ENCODE measurements around the gene DMAC2L.
"Not testable (repeated sequence)": the region's sequence is repeated elsewhere in the genome, so short reads cannot be mapped to it uniquely, and the experiment has no call there.

DMAC2L gene

DNA sequence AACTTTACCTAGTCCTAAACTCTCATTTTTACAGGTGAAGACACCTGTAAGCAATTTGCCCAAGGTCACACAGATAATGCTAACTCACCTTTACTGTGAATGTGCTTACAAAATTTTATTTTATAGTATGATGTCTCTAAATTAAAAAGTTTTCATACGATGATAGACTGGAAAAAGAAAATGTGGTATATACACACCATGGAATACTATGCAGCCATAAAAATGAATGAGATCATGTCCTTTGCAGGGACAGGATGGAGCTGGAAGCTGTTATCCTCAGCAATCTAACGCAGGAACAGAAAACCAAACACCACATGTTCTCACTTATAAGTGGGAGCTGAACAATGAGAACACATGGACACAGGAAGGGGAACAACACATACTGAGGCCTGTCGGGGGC lies 44.2 kb downstream of the DMAC2L start:
- DNase-seq (ENCODE audit: low spot score), result not testable (repeated sequence)

DNA sequence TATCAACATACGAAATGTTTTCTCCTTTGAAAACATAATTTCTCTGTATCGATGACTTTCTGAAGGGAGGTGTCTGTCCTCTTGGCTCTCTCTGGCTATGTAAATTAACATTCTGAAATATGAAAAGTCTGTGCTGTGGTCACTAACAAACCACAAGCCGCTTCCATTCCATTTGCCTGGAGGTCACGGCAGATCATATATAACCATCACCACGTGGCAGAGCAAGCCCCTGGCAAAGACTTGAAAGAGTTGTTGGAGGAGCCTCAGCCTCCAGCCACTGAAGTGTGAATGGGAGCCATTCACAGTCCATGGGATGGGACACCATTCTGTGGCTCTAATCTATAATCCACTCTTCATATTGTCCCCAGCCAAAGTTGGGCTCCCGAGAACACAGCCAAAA lies 45.0 kb downstream of the DMAC2L start:
- DNase-seq (ENCODE audit: low spot score), result no peak

GRCh38 chr14:50357753-50358395 lies 45.8 kb downstream of the DMAC2L start:
- no peak for DNase-seq (ENCODE audit: low spot score)

- no peak for DNase-seq (ENCODE audit: low spot score)
Observed at GRCh38 chr14:50359631-50360030, 47.5 kb downstream of the DMAC2L start.

DNA sequence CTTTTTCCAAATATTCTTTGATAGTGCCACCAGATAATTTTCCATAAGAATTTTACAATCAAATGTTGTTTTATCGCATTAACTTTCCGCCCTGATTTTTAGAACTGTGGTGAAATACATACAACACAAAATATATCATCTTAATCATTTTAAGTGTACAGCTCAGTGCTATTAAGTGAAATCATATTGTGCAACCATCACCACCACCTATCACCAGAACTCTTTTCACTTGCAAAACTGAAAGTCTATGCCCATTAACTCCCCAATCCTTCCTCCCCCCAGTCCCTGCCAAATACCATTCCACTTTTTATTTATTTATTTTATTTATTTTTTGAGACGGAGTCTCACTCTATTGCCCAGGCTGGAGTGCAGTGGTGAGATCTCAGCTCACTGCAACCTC lies 48.0 kb downstream of the DMAC2L start:
- DNase-seq (ENCODE audit: low spot score), result no peak

- no peak for DNase-seq (ENCODE audit: low spot score)
Observed at GRCh38 chr14:50360851-50361250, 48.7 kb downstream of the DMAC2L start.

DNA sequence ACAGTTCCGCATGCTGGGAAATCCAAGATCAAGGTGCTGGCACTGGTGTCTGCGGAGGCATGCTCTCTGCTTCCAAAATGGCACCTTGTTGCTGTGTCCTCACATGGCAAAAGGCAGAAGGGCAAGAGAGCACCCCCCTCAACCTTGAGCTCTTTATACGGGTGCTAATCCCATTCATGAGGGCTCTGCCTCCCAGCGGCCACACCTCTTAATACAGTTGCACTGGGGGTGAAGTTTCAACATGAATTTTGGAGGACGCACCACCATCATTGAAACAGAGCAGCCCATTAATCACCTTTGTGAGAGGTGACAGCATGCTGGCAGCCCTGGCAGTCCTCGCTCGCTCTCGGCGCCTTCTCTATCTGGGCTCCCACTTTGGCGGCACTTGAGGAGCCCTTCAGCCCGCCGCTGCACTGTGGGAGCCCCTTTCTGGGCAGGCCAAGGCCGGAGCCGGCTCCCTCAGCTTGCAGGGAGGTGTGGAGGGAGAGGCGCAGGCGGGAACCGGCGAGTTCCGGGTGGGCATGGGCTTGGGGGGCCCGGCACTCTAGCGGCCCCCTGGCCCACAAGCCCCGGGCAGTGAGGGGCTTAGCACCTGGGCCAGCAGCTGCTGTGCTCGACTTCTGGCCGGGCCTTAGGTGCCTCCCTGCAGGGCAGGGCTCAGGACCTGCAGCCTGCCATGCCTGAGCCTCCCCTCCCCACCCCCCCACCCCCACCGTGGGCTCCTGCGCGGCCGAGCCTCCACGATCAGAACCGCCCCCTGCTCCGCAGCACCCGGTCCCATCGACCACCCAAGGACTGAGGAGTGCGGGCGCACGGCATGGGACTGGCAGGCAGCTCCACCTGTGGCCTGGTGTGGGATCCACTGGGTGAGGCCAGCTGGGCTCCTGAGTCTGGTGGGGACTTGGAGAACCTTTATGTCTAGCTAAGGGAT lies 49.6 kb downstream of the DMAC2L start:
- DNase-seq (ENCODE audit: low spot score), result not testable (repeated sequence)

DNA sequence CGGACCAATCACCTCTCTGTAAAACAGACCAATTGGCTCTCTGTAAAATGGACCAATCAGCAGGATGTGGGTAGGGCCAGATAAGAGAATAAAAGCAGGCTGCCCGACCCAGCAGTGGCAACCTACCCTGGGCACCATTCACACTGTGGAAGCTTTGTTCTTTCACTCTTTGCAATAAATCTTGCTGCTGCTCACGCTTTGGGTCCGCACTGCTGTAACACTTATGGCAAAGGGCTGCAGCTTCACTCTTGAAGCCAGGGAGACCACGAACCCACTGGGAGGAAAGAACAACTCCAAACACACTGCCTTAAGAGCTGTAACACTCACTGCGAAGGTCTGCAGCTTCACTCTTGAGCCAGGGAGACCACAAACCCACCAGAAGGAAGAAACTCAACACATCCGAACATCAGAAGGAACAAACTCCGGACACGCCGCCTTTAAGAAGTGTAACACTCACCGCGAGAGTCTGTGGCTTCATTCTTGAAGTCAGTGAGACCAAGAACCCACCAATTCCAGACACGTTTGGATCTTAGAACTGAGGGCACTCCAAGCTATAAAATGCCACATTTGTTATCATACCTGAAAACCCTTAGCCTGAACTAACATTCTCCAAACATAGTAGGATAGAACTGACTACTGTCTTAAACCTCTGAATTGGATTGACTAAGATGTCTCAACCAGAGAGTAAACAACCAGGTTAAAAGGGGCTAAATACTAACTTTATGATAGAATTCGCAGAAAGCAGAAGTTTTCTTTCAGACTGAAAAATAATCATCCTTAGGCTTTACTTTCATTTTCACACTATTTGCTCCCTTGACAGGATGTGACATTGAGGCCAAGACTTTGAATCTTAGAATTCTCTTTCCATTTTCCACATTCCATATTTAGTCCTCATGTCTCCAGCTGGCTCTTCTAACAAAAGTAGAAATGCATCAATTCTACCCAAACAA lies 50.9 kb downstream of the DMAC2L start:
- no peak for DNase-seq (ENCODE audit: low spot score)

- DNase-seq (ENCODE audit: low spot score), result no peak
Observed at GRCh38 chr14:50363714-50364111, 51.6 kb downstream of the DMAC2L start.

DNA sequence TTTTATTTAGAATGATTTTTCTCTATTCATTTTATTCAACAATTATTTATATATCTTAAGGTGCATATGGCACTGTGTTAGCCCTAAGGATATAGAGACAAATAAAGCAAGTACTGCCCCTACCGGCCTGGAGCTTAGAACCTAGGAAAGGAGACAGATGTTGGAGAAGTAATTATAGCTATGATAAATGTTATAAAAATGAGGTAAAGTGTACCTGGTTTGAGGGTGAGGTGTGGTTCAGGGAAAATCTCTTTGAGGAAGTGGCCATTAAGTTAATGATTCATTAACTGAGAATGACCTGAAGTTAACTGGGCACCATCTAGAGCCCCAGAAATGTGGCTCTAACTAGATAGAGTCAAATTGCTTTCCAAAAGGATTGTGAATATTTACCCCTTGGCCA lies 52.7 kb downstream of the DMAC2L start:
- DNase-seq (ENCODE audit: low spot score), result no peak

GRCh38 chr14:50365572-50365971 lies 53.4 kb downstream of the DMAC2L start:
- DNase-seq (ENCODE audit: low spot score), result not testable (repeated sequence)

DNA sequence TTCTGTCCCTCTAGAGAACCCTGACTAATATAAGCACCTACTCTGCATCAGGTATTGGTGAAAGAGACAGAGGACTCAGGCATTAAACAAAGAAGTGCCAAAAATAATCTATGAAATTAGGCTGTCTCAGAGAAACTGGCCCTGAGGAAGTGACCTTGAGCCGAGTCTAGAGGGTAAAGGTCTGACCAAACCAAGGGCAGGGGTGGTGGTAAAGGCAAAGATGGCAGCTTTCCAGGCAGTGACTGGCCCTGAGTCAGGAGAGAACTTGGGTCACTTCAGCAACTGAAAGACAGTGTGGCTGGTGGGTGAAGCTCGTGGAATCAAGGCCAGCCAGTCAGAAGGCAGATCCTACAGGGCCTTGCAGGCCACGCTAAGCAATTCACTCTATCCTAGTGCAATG lies 54.0 kb downstream of the DMAC2L start:
- no peak for DNase-seq (ENCODE audit: low spot score)

- no peak for DNase-seq (ENCODE audit: low spot score)
Observed at GRCh38 chr14:50366589-50366988, 54.5 kb downstream of the DMAC2L start.

GRCh38 chr14:50371546-50371945 lies 59.4 kb downstream of the DMAC2L start:
- no peak for DNase-seq (ENCODE audit: low spot score)

DNA sequence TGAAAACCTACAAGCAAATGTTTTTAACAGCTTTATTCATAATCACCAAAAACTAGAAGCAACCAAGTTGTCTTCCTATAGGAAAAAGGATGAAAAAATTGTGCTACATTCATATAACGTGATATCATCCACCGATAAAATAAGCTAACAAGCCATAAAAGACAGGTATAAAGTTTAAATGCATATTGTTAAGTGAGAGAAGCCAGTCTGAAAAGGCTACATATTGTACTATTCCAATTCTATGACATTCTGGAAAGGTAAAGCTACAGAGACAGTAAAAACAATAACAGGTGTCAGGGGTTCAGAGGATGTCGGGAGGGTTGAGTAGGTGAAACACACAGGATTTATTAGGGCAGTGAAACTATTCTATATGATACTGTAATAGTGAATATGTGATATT lies 61.8 kb downstream of the DMAC2L start:
- DNase-seq (ENCODE audit: low spot score), result no peak

GRCh38 chr14:50375760-50376159 lies 63.6 kb downstream of the DMAC2L start:
- DNase-seq (ENCODE audit: low spot score), result no peak

Data from COLO829 (cell line).